GM19351 (cell line): Measurements from ENCODE around the gene SP7.
"Not testable (repeated sequence)": the region's sequence is repeated elsewhere in the genome, so short reads cannot be mapped to it uniquely, and the experiment has no call there.

ENCODE experiments used
- ATAC-seq: cut with Tn5 transposase; IDR thresholded peaks from one replicate; pipeline ENCODE4 v1.9.1; 2021; ENCODE audit warnings: mild to moderate bottlenecking, moderate library complexity; ENCODE audit not compliant: unreplicated experiment

SP7 gene

GRCh38 chr12:53347905-53348304, 11.8 kb upstream of the SP7 start:
- ATAC-seq = no peak

GRCh38 chr12:53346491-53346890, 10.3 kb upstream of the SP7 start:
- ATAC-seq = no peak

DNA sequence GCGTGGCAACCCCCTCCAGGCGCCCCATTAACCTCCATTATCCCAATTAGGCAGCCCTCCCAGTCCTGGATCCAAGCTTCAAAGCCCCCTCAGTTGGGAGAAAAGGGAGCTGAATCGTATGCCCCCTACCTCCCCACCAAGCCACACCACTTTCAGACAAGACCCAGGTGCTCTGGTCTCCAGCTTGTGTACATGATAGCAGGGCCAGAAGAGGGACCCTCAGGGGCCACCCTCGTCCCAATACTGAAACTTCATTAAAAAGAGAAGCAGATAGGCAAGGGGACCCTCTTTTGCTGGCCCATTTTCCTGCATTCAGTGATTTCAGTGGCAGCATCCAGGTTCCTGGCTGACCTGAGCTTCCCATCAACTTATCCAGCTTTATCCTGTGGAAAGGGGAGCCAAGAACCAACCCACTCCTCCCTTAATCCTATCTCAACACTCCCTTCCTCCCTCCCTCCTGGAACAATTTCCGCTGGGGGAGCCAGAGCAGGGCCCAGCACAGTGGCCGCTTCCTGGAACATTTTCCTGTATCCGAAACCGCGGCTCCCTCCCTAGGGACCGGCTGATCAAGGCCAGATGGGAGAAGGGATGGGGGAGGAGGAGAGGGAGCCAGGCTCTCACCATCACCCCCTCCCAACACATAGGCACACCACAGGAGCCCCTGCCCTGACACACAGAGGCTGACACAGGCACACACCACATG, 9.5 kb upstream of the SP7 start:
- no peak for ATAC-seq

GRCh38 chr12:53344824-53345485, 8.8 kb upstream of the SP7 start:
- ATAC-seq = peak; percentile 64

- peak; percentile 25 for ATAC-seq
These were observed 8.3 kb upstream of the SP7 start for GRCh38 chr12:53344487-53344823.

DNA sequence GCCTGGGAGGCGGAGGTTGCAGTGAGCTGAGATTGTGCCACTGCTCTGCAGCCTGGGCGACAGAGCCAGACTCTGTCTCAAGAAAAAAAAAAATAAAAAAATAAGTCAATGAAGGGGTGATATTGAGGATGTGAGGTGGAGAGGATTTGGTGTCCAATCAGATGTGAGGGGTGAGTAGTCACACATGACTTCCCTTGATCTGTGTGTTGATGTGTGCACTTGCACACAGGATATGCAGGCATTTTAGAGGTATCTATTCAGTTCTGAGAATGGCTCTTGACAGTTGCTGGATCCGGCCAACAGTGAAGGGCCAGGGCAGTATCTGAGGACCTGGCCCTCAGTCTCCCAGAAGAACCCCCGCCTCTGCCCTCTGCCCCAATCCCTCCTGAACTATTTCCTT, 7.8 kb upstream of the SP7 start:
- no peak for ATAC-seq

DNA sequence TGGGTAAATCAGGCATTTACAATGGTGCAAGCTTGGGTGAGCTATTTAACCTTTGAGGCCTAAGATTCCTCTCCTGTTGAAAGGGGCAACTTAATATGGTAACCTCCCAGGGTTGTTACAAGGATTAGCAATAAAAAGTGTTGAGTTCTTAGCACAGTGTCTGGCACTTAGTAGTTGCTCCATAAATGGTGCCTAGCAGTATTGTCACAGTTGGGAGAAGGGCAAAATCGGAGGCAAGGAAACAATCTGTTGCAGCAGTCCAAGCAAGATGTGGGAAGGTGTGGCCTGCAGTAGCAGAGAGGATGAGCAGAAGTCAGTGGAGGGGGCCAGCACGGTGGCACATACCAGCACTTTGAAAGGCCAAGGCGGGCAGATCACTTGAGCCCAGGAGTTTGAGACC, 7.3 kb upstream of the SP7 start:
- no peak for ATAC-seq

- no peak for ATAC-seq
These were observed 4.2 kb upstream of the SP7 start for GRCh38 chr12:53340398-53340797.

GRCh38 chr12:53338916-53339315, 2.8 kb upstream of the SP7 start:
- no peak for ATAC-seq

DNA sequence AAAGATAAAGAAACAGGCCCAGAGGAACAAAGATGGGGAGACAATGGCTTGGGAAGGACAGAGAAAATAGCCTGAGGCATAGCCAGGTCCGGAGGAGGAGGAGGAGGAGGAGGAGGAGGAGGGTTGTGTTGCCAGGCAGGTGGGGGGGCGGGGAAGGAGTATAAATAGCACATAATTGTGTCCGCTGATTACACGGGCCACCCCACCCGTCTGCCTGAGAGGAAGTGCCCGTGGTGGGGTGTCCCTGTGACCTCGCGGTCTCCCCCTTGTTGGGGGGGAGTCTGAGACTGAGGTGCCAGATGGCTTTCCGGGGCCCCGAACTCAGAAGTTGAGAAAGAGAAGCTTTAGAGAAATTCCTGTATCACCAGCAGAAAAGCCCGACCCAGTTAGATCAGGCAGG, 1.9 kb upstream of the SP7 start:
- ATAC-seq = no peak

DNA sequence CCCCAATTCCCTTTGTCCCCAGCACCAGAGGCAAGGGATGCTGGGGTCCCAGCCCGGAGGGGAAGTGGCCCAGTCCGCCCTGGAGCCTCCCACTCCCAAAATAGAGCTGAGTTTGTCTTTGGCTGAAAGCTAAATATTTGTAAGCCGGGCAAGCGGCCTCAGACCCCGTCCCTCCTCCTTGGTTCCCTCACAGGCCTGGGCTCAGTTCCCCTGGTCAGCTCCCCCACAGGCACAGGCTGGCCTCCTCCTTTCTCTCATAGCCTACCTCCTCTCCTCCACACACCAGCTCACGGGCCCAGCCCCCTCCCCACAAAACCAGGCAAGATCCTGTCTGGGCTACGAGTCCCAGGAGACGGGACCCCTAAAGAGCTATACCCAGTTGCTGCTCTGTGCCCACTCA, 1.3 kb downstream of the SP7 start:
- no peak for ATAC-seq

DNA sequence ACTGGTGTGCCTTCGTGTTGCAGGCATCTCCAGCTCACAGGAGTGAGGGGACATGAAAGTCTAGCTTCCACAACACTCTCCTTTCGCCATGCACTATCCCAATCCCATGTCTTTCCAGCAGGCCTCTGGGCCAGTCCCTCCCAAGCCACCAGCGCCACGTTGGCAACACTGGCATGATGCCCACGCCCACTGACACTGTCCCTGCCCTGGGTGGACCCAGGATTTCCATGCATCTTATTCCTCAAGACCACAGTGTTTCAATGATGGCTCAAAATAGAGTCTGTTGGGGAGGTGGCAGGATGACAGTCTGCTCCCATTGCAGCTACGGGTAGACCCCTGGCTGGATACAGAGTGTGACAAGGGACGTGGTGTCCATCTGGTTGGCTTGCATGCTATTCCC, 2.3 kb downstream of the SP7 start:
- ATAC-seq = no peak

DNA sequence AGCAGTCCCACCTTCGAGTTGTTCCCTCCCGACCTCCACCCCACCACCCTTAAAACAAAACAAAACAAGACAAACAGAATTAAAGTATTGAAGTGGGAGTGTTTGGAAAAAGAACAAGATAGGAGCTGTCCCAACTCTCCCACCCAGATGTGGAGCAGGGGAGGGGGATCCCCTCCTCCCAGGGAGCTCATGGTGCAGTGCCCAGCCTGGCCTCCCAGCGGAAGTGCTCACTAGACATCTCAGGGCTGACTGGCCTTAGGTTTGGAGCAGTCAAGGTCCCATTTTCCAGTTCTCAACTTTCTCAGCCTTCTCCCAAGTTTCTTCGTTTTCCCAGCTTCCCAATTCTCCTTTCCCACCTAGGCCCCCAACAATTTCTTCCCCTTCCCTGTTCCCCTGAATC, 2.9 kb downstream of the SP7 start:
- no peak for ATAC-seq

- ATAC-seq = no peak
These were observed 3.4 kb downstream of the SP7 start for GRCh38 chr12:53332744-53333143.

DNA sequence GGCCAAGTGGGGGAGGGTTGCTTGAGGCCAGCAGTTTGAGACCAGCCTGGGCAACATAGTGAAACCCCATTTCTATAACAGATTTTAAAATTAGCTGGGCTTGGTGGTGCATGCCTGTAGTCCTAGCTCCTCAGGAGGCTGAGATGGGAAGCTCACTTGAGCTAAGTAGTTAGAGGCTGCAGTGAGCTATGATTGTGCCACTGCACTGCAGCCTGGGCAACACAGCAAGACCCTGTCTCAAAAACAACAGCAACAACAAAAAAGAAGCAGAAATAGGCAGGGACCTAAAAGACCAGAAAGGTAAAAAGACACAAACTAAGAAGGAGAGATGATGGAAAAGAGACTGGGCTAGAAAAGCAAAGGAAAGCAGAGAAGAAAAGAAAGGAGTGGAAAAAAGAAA, 3.8 kb downstream of the SP7 start:
- ATAC-seq = not testable (repeated sequence)

GRCh38 chr12:53330671-53331070, 5.5 kb downstream of the SP7 start:
- ATAC-seq = no peak

DNA sequence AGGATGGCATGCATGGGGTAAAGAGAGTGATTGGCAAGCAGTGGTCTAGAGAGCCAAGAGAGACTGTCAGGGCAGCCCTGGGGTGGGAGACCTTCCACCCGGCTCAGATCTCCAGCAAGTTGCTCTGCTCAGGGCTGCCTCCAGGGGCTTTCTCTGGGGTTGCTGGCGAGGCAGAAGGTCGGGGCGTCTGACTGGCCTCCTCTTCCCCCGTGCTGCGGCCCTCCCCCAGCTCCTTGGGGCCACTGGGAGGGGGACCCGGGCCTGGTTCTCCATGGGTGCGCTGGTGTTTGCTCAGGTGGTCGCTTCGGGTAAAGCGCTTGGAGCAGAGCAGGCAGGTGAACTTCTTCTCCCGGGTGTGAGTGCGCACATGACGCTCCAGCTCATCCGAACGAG, 8.1 kb downstream of the SP7 start:
- ATAC-seq = no peak

DNA sequence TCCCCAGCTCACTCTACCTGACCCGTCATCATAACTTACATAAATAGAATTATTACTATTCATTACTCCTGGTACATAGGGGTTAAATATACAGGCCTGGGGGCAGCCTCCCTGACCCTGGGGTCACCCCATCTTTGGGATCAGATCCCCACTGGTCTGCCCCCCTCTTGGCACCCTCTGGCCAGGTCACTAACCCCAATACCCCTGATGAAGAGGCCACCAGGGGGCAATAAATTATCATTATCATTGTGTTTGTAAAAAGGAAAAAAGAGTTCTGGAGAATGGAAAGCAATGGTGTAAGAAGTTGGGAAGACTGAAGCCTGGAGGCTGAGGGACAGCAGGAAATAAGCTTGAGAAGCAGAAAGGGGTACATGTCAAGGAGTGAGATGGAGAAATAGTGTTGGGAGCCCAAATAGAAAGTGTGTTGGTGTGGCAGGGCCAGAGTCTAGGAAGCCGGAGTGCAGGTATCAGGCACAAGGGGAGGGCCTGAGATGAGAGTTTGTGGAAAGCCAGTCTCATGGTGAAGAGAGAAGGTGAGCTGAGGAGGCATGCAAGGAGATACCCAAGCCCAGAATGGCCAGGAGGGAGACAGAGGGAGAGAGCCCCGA, 8.6 kb downstream of the SP7 start:
- no peak for ATAC-seq

DNA sequence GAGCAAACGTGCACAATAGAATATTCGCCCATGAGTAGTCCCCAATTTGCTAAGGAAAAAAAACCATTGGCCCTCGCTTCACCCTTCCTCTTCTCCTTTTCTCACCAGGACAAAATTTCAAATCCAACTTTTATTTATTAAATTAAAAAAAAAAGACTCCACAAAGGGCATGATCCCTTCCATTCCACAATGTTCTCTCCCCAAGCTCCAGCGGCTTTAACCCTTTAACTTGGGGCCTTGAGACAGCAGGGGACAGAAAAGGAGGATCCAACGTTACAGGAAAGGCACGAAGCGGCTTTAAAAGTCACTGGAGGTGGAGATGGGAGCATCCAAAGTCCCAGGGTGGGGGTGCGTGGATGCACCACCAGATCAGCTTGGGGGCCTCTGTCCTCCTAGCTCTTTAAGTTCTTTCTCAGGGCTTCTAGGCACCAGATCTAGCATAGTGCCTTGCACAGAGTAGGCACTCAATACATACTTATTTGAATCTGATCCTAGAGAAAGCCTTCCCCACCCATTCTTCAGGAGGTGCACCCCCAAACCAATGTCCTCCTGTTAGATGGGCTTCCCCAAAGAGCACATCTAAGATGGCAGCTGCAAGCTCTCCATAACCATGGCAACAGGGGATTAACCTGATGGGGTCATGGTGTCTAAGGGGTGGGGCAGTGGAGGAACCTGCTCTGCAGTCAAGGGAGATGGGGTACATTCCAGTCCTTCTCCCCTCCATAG, 9.5 kb downstream of the SP7 start:
- ATAC-seq = no peak

- ATAC-seq = no peak
These were observed 10.6 kb downstream of the SP7 start for GRCh38 chr12:53325511-53326061.

DNA sequence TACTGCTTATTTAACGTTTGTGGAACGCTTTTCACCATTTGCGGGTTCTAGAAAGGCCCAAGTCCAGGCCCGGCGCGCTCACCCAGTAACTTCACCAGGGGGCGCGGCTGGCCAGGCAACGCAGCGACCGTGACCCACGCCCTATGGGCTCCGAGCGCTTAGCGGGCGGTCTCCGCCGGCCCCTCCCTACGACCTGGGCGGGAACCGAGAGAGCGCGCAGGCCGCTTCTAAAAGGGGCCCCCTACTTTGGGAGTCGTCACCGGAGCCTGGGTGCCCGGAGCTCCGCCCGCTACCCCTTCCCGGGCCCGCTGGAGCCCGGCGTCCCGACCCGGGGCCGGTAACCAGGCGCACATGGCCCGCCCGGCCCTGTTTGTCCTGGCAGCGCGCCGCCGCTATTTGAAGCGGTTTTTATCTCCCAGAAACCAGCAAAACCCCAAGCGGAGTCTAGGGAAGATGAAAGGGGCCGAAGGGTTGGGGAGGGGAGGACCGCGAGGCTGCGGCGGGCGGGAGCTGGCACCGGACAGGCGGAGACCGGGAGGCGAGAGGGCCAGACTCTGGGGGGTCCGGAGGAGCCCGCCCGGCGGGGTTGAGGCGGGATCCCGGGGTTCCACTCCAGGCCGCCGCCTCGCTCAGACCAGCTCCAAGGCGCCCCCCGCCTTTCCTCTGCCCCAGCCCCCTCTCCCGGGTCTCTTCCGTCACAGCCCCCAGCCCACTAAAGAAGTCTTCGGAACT, 11.2 kb downstream of the SP7 start:
- peak; percentile 54 for ATAC-seq
